Ovary (tissue), 9 donors: ENCODE measurements around the gene PKMYT1. TPM values are rescaled to one million over a fixed set of nuclear protein-coding genes. Genes with fewer than 3 reads are reported as not detected.

ENCODE experiments used
- DNase-seq, 5 donors: peaks; one replicate each; pipeline ENCODE4 v3.0.0-alpha.2; 2019 to 2020
- H3K27ac ChIP-seq, 2 donors: fragments of 200-600 bp; one replicate each; pipeline versions ENCODE4 v1.5.1 to v1.8.0; 2019 to 2022
- H3K27me3 ChIP-seq: fragments of 200-600 bp; one replicate; pipeline ENCODE4 v1.8.0; 2022
- H3K36me3 ChIP-seq: fragments of 200-600 bp; sonication (generic); one replicate; pipeline ENCODE4 v1.5.1; 2019
- H3K4me1 ChIP-seq: one replicate; pipeline ENCODE4 v1.8.1; 2013; ENCODE audit warnings: mild to moderate bottlenecking, moderate library complexity; ENCODE audit not compliant: insufficient read depth
- H3K4me3 ChIP-seq: fragments of 200-600 bp; sonication (generic); one replicate; pipeline ENCODE4 v1.5.1; 2017
- H3K9me3 ChIP-seq, 2 donors: fragments of 200-600 bp in 1 of 2; sonication (generic) in 1 of 2; one replicate each; pipeline versions ENCODE4 v1.5.1 to v1.8.1; 2013 to 2019; ENCODE audit warnings: mild to moderate bottlenecking in 1 of 2, moderate library complexity in 1 of 2
- EP300 ChIP-seq: sonication (generic); formaldehyde crosslinking; IDR thresholded peaks from one replicate; pipeline ENCODE4 v1.6.1; 2017; ENCODE audit warnings: antibody characterized with exemption
- POLR2A ChIP-seq: fragments of 450-650 bp; IDR thresholded peaks from one replicate; pipeline ENCODE4 v1.6.1; 2017; ENCODE audit warnings: antibody characterized with exemption, mild to moderate bottlenecking, moderate library complexity
- WGBS, 3 donors: extraction: QIAGEN DNeasy Blood & Tissue Kit in 1 of 3; methylation state at CpG; one replicate each; pipeline versions ENCODE4 v1.1.5 to v1.1.7; 2013 to 2017; 5-methylcytosine and 5-hydroxymethylcytosine counted together
- intact Hi-C, 4 donors: fragments of 100-400 bp; cut with DNase I; formaldehyde crosslinking; loops; one replicate each; pipeline versions ENCODE4 v1.11.0 to v1.15.1; 2022 to 2023
- polyA plus RNA-seq, 2 donors: library from polyadenylated mRNA; stranded (reverse); fragments of 200-250 nt in 1 of 2; fragments of 350-450 nt in 1 of 2; fragmentation: Illumina TruSeq in 1 of 2; extraction: RNeasy Lipid Tissue Mini Kit (QIAGEN cat#74804) in 1 of 2; gene quantifications; one replicate each; pipeline ENCODE4 v1.2.3, GENCODE V29; 2013 to 2014
- total RNA-seq, 7 donors: library from RNA; depleted of rRNA in 2 of 7; stranded (reverse); fragments of >200 nt in 2 of 7; fragmentation: NEBNext Ultra II Directional in 3 of 7; extraction: Animal tissue kit (Norgen Biotek cat#: 25700) in 3 of 7; gene quantifications; one replicate each; pipeline versions ENCODE4 v1.1.0 to v1.2.4, GENCODE V29; 2016 to 2023
- TF ChIP-seq, protein P1 (sequence below), 3 donors: fragments of 450-650 bp in 2 of 3; fragments of 200-600 bp in 1 of 3; IDR thresholded peaks; one replicate each; pipeline versions ENCODE4 v1.5.1 to v1.8.0; 2016 to 2022; ENCODE audit warnings: antibody characterized with exemption in 3 of 3, mild to moderate bottlenecking in 1 of 3
- donor health status: DM: no; HTN: no; CAD: no; lungs with moderate emphysema.
- donor health status: DM: no; HTN: no; CAD: no.
- donor health status: Bipolar disorder and iron deficiency.
- donor health status: DM: yes; HTN: yes; CAD: no.
- donor health status: DM: no; HTN: no; CAD: no.
- donor health status: DM: yes; HTN: yes; CAD: no.

PKMYT1 gene
- total and polyA plus RNA-seq, 9 donors, result 0.23 to 2.6 (median 0.86) TPM; not detected in 3

DNA sequence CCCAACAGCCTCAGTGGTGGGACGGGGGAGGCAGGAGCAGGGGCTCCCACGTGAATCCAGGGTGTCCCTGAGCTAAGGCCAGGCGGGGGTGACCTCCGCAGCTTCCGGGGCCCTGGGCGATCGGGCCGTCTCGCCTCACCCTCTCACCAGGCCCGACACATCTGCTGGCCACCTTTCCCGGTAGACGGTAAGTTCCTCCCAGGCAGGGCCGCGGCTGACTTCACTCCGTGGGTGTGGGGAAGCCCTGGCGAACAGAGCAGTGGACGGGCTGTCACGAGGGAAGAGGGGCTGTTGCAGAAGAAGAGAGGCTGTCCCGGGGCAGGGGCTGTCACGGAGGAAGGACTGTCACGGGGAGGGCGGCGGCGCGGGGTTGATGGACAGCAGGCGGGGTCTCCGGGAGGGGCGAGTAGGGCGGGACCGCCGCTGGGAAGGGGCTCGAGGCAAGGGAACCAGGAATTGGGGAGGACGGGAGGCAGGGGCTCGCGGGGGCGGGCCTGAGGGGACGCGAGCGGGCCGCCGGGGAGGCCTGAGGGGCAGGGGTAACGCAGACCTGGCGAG lies 498 bp downstream of the PKMYT1 start:
- no peaks in the 10 kb centered on the region for H3K27me3 ChIP-seq
- TF ChIP-seq POLR2A, result no peak
- TF ChIP-seq EP300, result no peak
- TF ChIP-seq, protein P1, sequence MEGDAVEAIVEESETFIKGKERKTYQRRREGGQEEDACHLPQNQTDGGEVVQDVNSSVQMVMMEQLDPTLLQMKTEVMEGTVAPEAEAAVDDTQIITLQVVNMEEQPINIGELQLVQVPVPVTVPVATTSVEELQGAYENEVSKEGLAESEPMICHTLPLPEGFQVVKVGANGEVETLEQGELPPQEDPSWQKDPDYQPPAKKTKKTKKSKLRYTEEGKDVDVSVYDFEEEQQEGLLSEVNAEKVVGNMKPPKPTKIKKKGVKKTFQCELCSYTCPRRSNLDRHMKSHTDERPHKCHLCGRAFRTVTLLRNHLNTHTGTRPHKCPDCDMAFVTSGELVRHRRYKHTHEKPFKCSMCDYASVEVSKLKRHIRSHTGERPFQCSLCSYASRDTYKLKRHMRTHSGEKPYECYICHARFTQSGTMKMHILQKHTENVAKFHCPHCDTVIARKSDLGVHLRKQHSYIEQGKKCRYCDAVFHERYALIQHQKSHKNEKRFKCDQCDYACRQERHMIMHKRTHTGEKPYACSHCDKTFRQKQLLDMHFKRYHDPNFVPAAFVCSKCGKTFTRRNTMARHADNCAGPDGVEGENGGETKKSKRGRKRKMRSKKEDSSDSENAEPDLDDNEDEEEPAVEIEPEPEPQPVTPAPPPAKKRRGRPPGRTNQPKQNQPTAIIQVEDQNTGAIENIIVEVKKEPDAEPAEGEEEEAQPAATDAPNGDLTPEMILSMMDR (IDR thresholded peaks at IDR 0.05), result no peak
- no peak overlapping the region for H3K27ac ChIP-seq
- H3K4me1 ChIP-seq, result peaks cover 6% of the 10 kb centered on the region
- WGBS, 3 donors, result 1 to 4% (median 3%) methylated on average over 33 to 43 of the region's 43 CpGs
- no peaks in the 10 kb centered on the region for H3K9me3 ChIP-seq
- H3K36me3 ChIP-seq, result no peaks in the 10 kb centered on the region
- peak overlapping the region; percentile 77 for H3K4me3 ChIP-seq
- DNase-seq, result peak in 1 of 5 donors; percentile 50
- intact Hi-C loops, result no loop called here

DNA sequence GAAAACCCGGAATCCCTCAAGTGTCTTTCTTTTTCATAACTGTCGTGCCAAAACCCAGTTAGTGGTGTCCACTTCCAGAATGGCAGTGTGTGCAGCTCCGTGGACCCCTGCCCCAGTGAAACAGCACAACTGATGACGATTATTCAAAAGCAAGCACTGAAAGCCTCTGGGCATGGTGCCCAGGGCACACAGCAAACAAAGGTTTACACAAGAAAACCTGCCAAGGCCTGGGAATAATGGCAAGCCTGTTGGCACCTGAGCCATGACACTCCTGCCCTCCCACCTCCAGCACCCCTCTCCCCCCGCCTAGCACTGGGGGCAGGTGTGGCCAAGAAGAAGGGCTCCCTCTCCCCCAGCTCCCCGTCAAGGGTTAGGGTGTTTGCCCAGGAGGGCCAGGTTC lies 2.8 kb downstream of the PKMYT1 start:
- H3K27ac ChIP-seq, result no peak overlapping the region
- H3K4me1 ChIP-seq, result peaks cover 6% of the 10 kb centered on the region
- 82 to 84% (median 83%) methylated on average over 6 of the region's 6 CpGs for WGBS, 3 donors
- no peaks in the 10 kb centered on the region for H3K36me3 ChIP-seq
- intact Hi-C loops, result no loop called here
- TF ChIP-seq EP300 (no peak), POLR2A (no peak)
- TF ChIP-seq, protein P1 (IDR thresholded peaks at IDR 0.05), result no peak
- H3K4me3 ChIP-seq, result no peak overlapping the region
- DNase-seq, result no peak
- H3K27me3 ChIP-seq, result no peaks in the 10 kb centered on the region
- no peaks in the 10 kb centered on the region for H3K9me3 ChIP-seq

DNA sequence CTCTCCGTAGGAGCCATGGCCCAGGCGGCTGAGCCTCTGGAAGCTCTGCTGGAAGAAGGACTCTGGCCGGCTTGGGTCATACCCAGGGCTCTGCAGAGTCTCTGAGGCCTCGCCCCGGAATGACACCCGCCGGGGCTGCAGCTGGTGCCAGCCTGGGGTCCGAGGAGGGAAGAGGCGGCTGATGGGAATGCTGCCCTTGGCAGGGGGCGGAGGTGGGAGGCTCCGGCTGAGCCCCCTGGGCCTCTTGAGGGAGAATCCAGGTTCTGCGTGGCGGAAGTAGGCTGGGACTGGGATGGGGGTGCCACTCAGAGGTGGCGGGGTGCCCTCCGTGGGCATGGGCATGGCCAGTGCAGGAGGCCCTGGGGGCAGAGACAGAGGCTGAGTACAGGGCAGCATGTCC lies 3.6 kb downstream of the PKMYT1 start:
- TF ChIP-seq POLR2A (no peak), EP300 (no peak)
- TF ChIP-seq, protein P1 (IDR thresholded peaks at IDR 0.05), result no peak
- H3K27me3 ChIP-seq, result no peaks in the 10 kb centered on the region
- no peaks in the 10 kb centered on the region for H3K36me3 ChIP-seq
- H3K27ac ChIP-seq, result no peak overlapping the region
- H3K4me3 ChIP-seq, result no peak overlapping the region
- WGBS, 3 donors, result 91 to 93% (median 92%) methylated on average over 13 to 15 of the region's 15 CpGs
- peaks cover 6% of the 10 kb centered on the region for H3K4me1 ChIP-seq
- intact Hi-C loops, result no loop called here
- no peak for DNase-seq
- H3K9me3 ChIP-seq, result no peaks in the 10 kb centered on the region

- intact Hi-C loops, result no loop called here
- H3K27ac ChIP-seq, result no peak overlapping the region
- no peak for TF ChIP-seq POLR2A
- no peak for TF ChIP-seq EP300
- TF ChIP-seq, protein P1 (IDR thresholded peaks at IDR 0.05), result no peak
- H3K36me3 ChIP-seq, result no peaks in the 10 kb centered on the region
- WGBS, 3 donors, result 85 to 92% (median 89%) methylated on average over 7 of the region's 7 CpGs
- H3K9me3 ChIP-seq, result no peaks in the 10 kb centered on the region
- H3K27me3 ChIP-seq, result no peaks in the 10 kb centered on the region
- H3K4me1 ChIP-seq, result peaks cover 4% of the 10 kb centered on the region
- no peak overlapping the region for H3K4me3 ChIP-seq
- no peak for DNase-seq
These were observed 4.0 kb downstream of the PKMYT1 start for GRCh38 chr16:2976201-2976600.
